Fibroblast of skin of left biceps (primary cell): Measurements from ENCODE around the gene HMOX1.
"Not testable (repeated sequence)": the region's sequence is repeated elsewhere in the genome, so short reads cannot be mapped to it uniquely, and the experiment has no call there.

ENCODE experiments used
- DNase-seq, 2 experiments: peaks; one replicate each; pipeline ENCODE4 v3.0.0-alpha.2; 2013; ENCODE audit warnings: low read depth in 2 of 2

The HMOX1 gene

DNA sequence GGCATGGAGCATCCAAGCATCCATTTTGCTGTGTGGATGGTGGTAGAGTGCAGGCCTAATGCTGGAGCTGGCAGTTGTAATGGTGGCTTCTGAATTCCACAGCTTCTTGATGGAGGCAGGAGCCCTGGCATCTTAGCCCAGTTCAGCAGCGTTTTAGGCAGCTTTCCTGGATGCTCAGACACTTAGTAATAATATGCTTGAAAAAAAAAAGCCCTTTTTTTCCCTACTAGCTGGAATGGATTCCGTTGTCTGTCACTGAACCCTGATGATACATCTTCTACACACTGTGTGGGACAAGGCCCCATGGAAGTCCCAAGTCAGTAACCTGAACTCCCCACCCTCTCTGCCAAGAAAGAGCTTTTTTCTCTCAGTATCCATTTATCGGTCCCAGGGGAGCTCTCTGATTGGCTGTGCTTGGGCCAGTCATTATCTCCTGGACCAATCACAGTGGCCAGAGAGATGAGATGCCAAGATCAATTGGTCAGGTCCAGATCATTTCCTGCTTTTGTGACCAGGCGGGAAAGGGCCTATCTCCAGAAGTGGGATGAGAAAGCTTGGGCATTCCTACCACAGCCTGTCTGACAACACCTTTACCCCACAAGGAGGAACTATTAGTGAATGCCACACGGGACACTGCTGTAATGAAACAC, 53.3 kb downstream of the HMOX1 start:
- no peak for DNase-seq

- no peak for DNase-seq
These were observed 54.4 kb downstream of the HMOX1 start for GRCh38 chr22:35435201-35435740.

DNA sequence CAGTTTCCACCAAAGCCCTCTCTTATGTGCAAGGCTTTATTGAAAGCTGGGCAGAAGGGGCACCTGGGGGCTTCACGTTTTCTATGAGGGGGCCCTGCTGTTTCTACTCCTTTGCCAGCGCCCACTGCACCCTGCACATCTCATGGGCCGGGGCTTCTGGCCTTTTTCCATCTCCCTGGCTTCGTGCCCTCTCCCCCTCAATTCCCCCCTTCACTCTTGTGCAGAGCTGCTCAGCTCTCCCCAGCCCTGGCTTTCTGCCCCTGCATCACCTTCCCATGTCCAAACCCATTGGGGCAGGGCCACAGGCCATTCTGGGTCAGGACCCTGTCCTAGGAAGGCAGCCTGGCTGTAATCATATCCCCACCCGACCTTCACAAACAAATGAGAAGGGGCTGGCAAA, 55.5 kb downstream of the HMOX1 start:
- no peak for DNase-seq

GRCh38 chr22:35437049-35437448, 56.2 kb downstream of the HMOX1 start:
- DNase-seq: no peak

GRCh38 chr22:35438673-35439364, 57.9 kb downstream of the HMOX1 start:
- DNase-seq: not testable (repeated sequence)

- DNase-seq: no peak
These were observed 58.4 kb downstream of the HMOX1 start for GRCh38 chr22:35439365-35439717.

- no peak for DNase-seq
These were observed 59.2 kb downstream of the HMOX1 start for GRCh38 chr22:35440129-35440528.

- DNase-seq: no peak
These were observed 60.7 kb downstream of the HMOX1 start for GRCh38 chr22:35441489-35442100.

DNA sequence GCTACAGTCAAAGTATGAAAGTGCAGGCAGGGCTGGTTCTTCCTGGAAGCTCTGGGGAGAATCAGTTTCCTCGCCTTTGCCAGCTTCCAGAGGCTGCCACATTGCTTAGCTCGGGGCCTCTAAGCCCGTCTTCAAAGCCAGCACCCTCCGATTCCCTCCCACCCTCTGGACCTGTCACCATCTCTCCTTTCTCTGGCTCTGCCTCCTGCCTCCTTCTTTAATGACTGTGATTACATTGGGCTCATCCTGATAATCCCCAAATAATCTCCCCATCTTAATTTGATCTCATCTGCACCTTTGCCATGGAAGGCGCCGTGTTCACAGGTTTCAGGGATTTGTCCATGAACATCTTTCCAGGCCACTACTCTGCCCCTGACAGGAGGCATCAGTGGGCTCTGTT, 61.6 kb downstream of the HMOX1 start:
- no peak for DNase-seq

DNA sequence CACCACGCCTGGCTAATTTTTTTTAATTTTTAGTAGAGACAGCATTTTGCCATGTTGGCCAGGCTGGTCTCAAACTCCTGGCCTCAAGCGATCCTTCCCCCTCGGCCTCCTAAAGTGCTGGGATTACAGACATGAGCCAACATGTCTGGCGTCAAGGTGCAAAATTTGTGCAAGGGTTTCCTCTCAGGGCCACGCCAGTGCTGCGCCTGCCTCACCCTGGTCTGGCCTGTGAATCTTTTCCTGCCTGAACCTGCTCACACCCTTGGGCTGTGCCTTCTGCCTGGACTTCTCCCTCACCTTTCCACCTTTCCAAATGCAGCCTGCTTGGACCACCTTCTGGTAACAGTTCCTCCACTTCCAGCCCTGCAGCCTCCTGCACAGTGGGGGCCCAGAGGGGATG, 62.4 kb downstream of the HMOX1 start:
- DNase-seq: no peak
